GM12892 (cell line): ENCODE results near the gene CTNNBIP1.

Source experiments
- POLR2A ChIP-seq: IDR thresholded peaks from 2 replicates; pipeline ENCODE4 v1.6.1; 2011; ENCODE audit warnings: low read depth, low read length, control low read depth
- POLR2AphosphoS5 ChIP-seq: IDR thresholded peaks from 2 replicates; pipeline ENCODE4 v1.6.1; 2011; ENCODE audit warnings: low read depth, low read length, control low read depth
- TAF1 ChIP-seq: IDR thresholded peaks from 2 replicates; pipeline ENCODE4 v1.6.1; 2011; ENCODE audit warnings: low read depth, mild to moderate bottlenecking, control low read depth, low read length, borderline replicate concordance

DNA sequence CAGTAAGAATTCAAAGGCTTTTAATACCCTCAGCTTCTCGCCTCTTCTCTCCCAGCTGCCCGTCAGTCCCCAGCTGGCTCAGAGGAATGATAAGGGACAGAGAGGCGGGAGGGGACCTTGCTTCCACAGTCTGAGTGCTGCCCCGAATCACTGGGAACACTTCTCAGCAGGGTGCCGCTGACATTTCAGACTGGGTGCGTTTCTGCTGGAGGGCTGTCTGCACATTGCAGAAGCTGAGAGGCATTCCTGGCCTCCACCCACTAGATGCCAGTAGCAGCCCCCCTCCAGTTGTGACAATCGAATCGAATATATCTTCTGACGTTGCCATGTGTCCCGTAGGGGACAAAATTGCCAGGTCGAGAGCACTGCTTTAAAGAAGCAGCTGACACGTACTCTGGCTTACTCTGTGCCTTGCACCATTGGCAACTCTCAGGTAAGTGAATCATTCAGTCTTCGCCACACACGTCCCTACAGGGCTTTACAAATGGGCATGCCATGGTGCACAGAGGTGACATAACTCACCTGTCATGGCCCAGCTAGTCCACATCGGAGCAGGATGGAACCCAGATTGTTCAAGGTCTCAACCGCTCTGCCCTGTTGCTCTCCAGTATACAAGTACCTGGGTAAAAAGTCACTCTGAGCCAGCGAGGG, 23.9 kb downstream of the CTNNBIP1 start:
- TF ChIP-seq POLR2A (no peak), POLR2AphosphoS5 (no peak), TAF1 (no peak)
